ENCODE results near the gene OR52B4.
"Not testable (repeated sequence)": the region's sequence is repeated elsewhere in the genome, so short reads cannot be mapped to it uniquely, and the experiment has no call there.

The OR52B4 gene

GRCh38 chr11:4368286-4368685, at the start of gene OR52B4:
Gene OR52B4, minus strand, starts transcription at chr11:4368386. Its CDS starts 91 bp downstream, at chr11:4368295.
- no peak for DNase-seq

- no peak for DNase-seq
These were observed 48.6 kb upstream of the OR52B4 start for GRCh38 chr11:4416816-4417215.

GRCh38 chr11:4416306-4416705, 48.1 kb upstream of the OR52B4 start:
- DNase-seq, result no peak

GRCh38 chr11:4406206-4406605, 38.0 kb upstream of the OR52B4 start:
- not testable (repeated sequence) for DNase-seq

GRCh38 chr11:4393858-4394223, 25.7 kb upstream of the OR52B4 start:
- no peak for DNase-seq

DNA sequence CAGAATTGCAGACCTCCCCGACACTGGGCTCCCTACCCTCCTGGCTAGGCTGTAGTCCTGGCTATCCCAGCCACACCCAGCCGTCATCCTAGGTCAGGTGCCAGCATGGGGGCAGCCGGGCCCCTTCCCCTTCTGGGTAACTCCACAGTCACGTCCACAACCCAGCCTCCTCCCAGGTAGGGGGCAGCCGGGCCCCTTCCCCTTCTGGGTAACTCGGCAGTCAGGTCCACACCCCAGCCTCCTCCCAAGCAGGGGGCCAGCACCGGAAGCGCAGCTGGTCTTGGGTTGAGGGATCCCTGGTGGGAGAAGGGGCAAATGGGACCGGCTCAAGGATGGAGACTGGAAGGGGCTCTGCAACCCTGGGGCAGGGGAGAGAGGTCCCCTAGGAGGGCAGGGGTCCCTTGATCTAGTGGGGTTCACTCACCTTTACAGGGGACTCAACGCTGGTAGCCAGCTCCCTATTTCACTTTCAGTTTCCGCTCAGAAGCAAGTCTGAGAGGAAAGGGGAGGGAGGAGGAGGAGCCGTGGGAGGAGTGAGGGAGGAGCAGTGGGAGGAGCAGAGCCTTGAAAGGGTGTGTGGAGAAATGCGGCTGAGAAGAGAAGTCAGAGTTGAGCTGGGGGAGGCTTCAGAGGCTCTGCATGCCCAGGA, 25.1 kb upstream of the OR52B4 start, which contains the start of gene TRIM21:
Gene TRIM21 (minus strand): TSS at position 494 of the 649 bp plus-strand sequence. CDS start 3,293 bp downstream, outside the sequence.
- no peak for DNase-seq

- DNase-seq, result no peak
These were observed 20.0 kb upstream of the OR52B4 start for GRCh38 chr11:4388221-4388620.

GRCh38 chr11:4385978-4386740, 18.0 kb upstream of the OR52B4 start:
- DNase-seq, result no peak

DNA sequence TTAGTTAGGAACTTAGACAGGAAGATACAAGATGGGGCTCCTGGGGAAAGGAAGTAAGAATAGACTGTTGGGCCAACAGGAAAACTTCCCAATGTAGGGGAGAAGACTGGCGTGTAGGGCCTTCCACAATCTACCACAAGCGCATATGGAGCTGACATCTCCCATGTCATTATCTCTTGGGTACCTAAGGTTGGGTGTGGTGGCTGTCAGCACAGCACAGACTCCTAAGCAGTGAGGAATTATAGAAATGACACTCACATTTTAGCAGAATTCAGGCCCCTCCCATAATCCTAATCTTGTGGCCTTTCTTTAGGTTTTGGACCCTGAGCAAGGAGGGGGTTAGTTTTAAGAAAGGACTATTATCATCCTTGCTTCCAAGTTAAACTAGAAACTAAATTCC, 13.7 kb upstream of the OR52B4 start:
- no peak for DNase-seq

- DNase-seq, result no peak
These were observed 7.4 kb upstream of the OR52B4 start for GRCh38 chr11:4375431-4376140.

DNA sequence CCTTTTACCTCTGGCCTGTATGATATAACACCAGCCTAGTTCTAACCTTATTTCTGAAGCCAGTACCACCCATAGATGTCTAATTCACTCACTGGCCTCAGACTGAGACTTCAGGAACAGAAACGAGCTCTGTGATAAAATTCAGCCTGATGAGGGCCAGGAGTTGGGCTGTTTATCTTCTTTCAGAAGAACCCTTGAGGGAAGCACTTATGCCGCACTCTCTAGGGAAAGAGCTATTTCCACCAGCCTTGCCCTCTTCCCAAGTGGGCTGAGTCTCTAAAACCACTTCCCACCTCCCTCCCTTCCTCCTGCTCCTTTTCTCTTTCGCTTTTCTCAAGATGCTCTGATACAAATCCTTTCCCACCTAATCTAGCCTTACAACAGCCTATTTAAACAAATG, 2.0 kb upstream of the OR52B4 start:
- no peak for DNase-seq

- not testable (repeated sequence) for DNase-seq
These were observed 20.0 kb downstream of the OR52B4 start for GRCh38 chr11:4348142-4348541.

GRCh38 chr11:4345366-4345765, 22.8 kb downstream of the OR52B4 start:
- not testable (repeated sequence) for DNase-seq

DNA sequence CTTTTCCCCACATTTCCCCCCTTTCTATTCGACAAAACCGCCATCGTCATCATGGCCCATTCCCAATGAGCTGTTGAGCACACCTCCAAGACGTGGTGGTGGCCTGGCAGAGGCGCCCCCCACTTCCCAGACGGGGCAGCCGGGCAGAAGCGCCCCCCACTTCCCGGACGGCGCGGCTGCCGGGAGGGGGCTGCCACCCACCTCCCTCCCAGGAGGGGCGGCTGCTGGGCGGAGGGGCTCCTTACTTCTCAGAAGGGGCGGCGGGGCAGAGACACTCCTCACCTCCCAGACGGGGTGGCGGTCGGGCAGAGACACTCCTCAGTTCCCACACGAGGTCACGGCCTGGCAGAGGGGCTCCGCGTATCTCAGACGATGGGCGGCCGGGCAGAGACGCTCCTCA, 33.8 kb downstream of the OR52B4 start:
- DNase-seq, result not testable (repeated sequence)

Measured in cortex of kidney (tissue), 1 donor.